ENCODE measurements around the gene ZNF354B. TPM values are rescaled to one million over a fixed set of nuclear protein-coding genes. Genes with fewer than 3 reads are reported as not detected.

Gene ZNF354B
- total RNA-seq, 1 experiment from 2014 or later: 22.3 TPM

DNA sequence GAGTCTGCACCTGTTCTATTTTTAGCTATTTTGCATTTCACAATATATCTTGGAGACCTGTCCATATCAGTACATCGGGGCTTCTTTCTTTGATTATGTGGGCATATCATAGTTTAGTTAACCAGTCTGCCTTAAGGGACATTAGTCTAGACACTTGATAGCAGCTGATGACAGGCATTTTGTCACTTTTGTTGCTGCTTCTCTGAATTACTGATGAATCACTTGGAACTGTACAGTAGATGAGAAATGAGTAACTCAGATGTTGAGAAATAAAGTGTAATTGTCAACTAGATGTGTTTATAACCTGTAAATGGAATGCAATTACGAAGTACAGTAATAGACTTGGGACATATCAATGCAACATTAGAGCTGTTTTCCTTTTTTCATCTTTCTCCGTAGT, 43.1 kb downstream of the ZNF354B start:
- intact Hi-C loops (cut with micrococcal nuclease; ENCODE audit: unreplicated experiment): no loop called here
- Mint-ChIP-seq H3K4me3 (ENCODE audit: unreplicated experiment) (no peak overlapping the region), H3K27me3 (ENCODE audit: insufficient read depth, unreplicated experiment) (no peaks in the 10 kb centered on the region), H3K36me3 (ENCODE audit: insufficient read depth, unreplicated experiment) (no peaks in the 10 kb centered on the region), H3K27ac (ENCODE audit: unreplicated experiment) (no peak overlapping the region), H3K4me1 (ENCODE audit: low read depth, unreplicated experiment) (no peaks in the 10 kb centered on the region), H3K9me3 (ENCODE audit: unreplicated experiment) (peaks cover 39% of the 10 kb centered on the region)
- peaks cover 8% of the 10 kb centered on the region; the same call in 1 of the 2 replicates for H3K9me3 ChIP-seq
- no peaks in the 10 kb centered on the region for H3K4me1 ChIP-seq
- H3K27me3 ChIP-seq (replicated peaks; ENCODE audit: control insufficient read depth, insufficient read depth, low read length): no peaks in the 10 kb centered on the region
- POLR2A ChIA-PET: no interaction called here
- BruUV-seq (replicated peaks): no TSS peak
- DNase-seq: no peak
- no peak overlapping the region for H3K4me3 ChIP-seq (ENCODE audit: low read depth, low read length)
- CTCF ChIA-PET: no interaction called here
- TF ChIP-seq, protein P1, sequence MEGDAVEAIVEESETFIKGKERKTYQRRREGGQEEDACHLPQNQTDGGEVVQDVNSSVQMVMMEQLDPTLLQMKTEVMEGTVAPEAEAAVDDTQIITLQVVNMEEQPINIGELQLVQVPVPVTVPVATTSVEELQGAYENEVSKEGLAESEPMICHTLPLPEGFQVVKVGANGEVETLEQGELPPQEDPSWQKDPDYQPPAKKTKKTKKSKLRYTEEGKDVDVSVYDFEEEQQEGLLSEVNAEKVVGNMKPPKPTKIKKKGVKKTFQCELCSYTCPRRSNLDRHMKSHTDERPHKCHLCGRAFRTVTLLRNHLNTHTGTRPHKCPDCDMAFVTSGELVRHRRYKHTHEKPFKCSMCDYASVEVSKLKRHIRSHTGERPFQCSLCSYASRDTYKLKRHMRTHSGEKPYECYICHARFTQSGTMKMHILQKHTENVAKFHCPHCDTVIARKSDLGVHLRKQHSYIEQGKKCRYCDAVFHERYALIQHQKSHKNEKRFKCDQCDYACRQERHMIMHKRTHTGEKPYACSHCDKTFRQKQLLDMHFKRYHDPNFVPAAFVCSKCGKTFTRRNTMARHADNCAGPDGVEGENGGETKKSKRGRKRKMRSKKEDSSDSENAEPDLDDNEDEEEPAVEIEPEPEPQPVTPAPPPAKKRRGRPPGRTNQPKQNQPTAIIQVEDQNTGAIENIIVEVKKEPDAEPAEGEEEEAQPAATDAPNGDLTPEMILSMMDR (IDR thresholded peaks at IDR 0.05; ENCODE audit: insufficient read depth in 1 of 2, low read depth in 1 of 2, low read length in 1 of 2, severe bottlenecking in 1 of 2, unreplicated experiment in 1 of 2): no peak
- no peaks in the 10 kb centered on the region for H3K36me3 ChIP-seq (ENCODE audit: control insufficient read depth, insufficient read depth, low read length)

DNA sequence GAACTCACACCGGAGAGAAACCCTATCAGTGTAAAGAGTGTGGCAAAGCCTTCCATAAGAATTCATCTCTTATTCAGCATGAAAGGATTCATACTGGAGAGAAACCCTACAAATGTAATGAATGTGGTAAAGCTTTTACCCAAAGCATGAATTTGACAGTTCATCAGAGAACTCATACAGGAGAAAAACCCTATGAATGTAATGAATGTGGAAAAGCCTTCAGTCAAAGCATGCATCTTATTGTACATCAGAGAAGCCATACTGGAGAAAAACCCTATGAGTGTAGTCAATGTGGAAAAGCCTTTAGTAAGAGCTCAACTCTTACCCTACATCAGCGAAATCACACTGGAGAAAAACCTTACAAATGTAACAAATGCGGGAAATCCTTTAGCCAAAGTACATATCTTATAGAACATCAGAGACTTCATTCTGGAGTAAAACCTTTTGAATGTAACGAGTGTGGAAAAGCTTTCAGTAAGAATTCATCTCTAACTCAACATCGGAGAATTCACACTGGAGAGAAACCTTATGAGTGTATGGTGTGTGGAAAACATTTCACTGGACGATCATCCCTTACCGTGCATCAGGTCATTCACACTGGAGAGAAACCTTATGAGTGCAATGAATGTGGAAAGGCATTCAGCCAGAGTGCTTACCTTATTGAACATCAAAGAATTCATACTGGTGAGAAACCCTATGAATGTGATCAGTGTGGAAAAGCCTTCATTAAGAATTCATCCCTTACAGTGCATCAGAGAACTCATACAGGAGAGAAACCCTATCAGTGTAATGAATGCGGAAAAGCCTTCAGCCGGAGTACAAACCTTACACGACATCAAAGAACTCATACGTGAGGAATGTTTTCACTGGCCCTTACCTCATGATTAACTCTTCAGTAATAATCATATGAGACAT, 72.3 kb downstream of the ZNF354B start:
- ChIA-PET CTCF (no interaction called here), POLR2A (no interaction called here)
- Histone ChIP-seq H3K36me3 (ENCODE audit: control insufficient read depth, insufficient read depth, low read length) (no peaks in the 10 kb centered on the region), H3K4me1 (no peaks in the 10 kb centered on the region), H3K27me3 (replicated peaks; ENCODE audit: control insufficient read depth, insufficient read depth, low read length) (no peaks in the 10 kb centered on the region), H3K4me3 (ENCODE audit: low read depth, low read length) (no peak overlapping the region), H3K9me3 (peaks cover 38% of the 10 kb centered on the region)
- intact Hi-C loops (cut with micrococcal nuclease; ENCODE audit: unreplicated experiment): no loop called here
- no peaks in the 10 kb centered on the region for H3K36me3 Mint-ChIP-seq (ENCODE audit: insufficient read depth, unreplicated experiment)
- H3K27ac Mint-ChIP-seq (ENCODE audit: unreplicated experiment): no peak overlapping the region
- no peak overlapping the region for H3K4me3 Mint-ChIP-seq (ENCODE audit: unreplicated experiment)
- H3K9me3 Mint-ChIP-seq (ENCODE audit: unreplicated experiment): peaks cover 90% of the 10 kb centered on the region
- no peak for DNase-seq
- no TSS peak for BruUV-seq (replicated peaks)
- H3K4me1 Mint-ChIP-seq (ENCODE audit: low read depth, unreplicated experiment): no peaks in the 10 kb centered on the region
- TF ChIP-seq, protein P1 (IDR thresholded peaks at IDR 0.05; ENCODE audit: insufficient read depth in 1 of 2, low read depth in 1 of 2, low read length in 1 of 2, severe bottlenecking in 1 of 2, unreplicated experiment in 1 of 2): no peak
- H3K27me3 Mint-ChIP-seq (ENCODE audit: insufficient read depth, unreplicated experiment): no peaks in the 10 kb centered on the region

Other genes starting within 250 kb of the ZNF354B start
- gene CLK4, start 232.9 kb upstream of the ZNF354B start, total RNA-seq (2022): 26.3 and 26.5 TPM in 2 replicates
- 10.5 and 11.8 TPM in 2 replicates for gene ZNF354A, start 129.3 kb upstream of the ZNF354B start, total RNA-seq (2022)
- 0.29 and 0.35 TPM in 2 replicates for gene ZFP2, start 36.0 kb downstream of the ZNF354B start, total RNA-seq (2022)
- 0.28 TPM in 1 of 2 replicates, not detected in the other for gene ZNF454, start 81.2 kb downstream of the ZNF354B start, total RNA-seq (2022)
- not detected in 2 replicates for gene GRM6, start 135.4 kb downstream of the ZNF354B start, total RNA-seq (2022)
- 2.7 and 3.0 TPM in 2 replicates for gene ZNF879, start 163.9 kb downstream of the ZNF354B start, total RNA-seq (2022)
- gene ZNF354C, start 200.4 kb downstream of the ZNF354B start, total RNA-seq (2022): not detected in 2 replicates